HG03280 (cell line): Measurements from ENCODE around the gene DENND10.
"Not testable (repeated sequence)": the region's sequence is repeated elsewhere in the genome, so short reads cannot be mapped to it uniquely, and the experiment has no call there.

ENCODE experiments used
- ATAC-seq: cut with Tn5 transposase; IDR thresholded peaks from one replicate; pipeline ENCODE4 v1.9.1; 2021; ENCODE audit warnings: mild to moderate bottlenecking, moderate library complexity; ENCODE audit not compliant: unreplicated experiment

The DENND10 gene

GRCh38 chr10:119129721-119130120 is 25.8 kb downstream of the DENND10 start:
- no peak for ATAC-seq

GRCh38 chr10:119131512-119132240 is 27.8 kb downstream of the DENND10 start:
- ATAC-seq, result no peak

- ATAC-seq, result no peak
Measured at GRCh38 chr10:119132521-119133345, 28.8 kb downstream of the DENND10 start.

GRCh38 chr10:119133949-119134348 is 30.0 kb downstream of the DENND10 start:
- no peak for ATAC-seq

GRCh38 chr10:119135513-119135881 is 31.6 kb downstream of the DENND10 start:
- no peak for ATAC-seq

GRCh38 chr10:119136084-119136483 is 32.2 kb downstream of the DENND10 start:
- no peak for ATAC-seq

- not testable (repeated sequence) for ATAC-seq
Measured at GRCh38 chr10:119137878-119138277, 34.0 kb downstream of the DENND10 start.

GRCh38 chr10:119138346-119139306 is 34.7 kb downstream of the DENND10 start:
- no peak for ATAC-seq

- ATAC-seq, result no peak
Measured at GRCh38 chr10:119139464-119140067, 35.7 kb downstream of the DENND10 start.

GRCh38 chr10:119140603-119141245 is 36.8 kb downstream of the DENND10 start:
- no peak for ATAC-seq

GRCh38 chr10:119143657-119144056 is 39.7 kb downstream of the DENND10 start:
- no peak for ATAC-seq

- ATAC-seq, result no peak
Measured at GRCh38 chr10:119149157-119149556, 45.2 kb downstream of the DENND10 start.

GRCh38 chr10:119149729-119150128 is 45.8 kb downstream of the DENND10 start:
- ATAC-seq, result no peak

- ATAC-seq, result not testable (repeated sequence)
Measured at GRCh38 chr10:119151601-119152000, 47.7 kb downstream of the DENND10 start.

GRCh38 chr10:119153041-119153440 is 49.1 kb downstream of the DENND10 start:
- ATAC-seq, result no peak

GRCh38 chr10:119153661-119154060 is 49.7 kb downstream of the DENND10 start:
- ATAC-seq, result no peak

GRCh38 chr10:119159332-119159731 is 55.4 kb downstream of the DENND10 start:
- ATAC-seq, result no peak

- no peak for ATAC-seq
Measured at GRCh38 chr10:119161680-119162451, 58.0 kb downstream of the DENND10 start.

GRCh38 chr10:119162452-119163092 is 58.7 kb downstream of the DENND10 start:
- ATAC-seq, result no peak
